WTC11 (cell line): ENCODE measurements around the gene LRP3. TPM values are rescaled to one million over a fixed set of nuclear protein-coding genes. Genes with fewer than 3 reads are reported as not detected.

Source experiments
- ATAC-seq: fragments of 200-7000 bp; cut with Tn5 transposase; 2 replicates; pipeline ENCODE4 v1.10.0; 2021; ENCODE audit warnings: mild to moderate bottlenecking, moderate library complexity
- CTCF ChIA-PET: fragments of 300-600 bp; sonication (Branson Sonifier 250); formaldehyde crosslinking; loops from one replicate; lab custom pipeline; 2021; ENCODE audit warnings: antibody characterized with exemption; lab: Charles Lee
- POLR2A ChIA-PET: fragments of 350-600 bp; sonication (Branson Sonifier 250); formaldehyde crosslinking; loops from one replicate; lab custom pipeline; 2021; ENCODE audit warnings: antibody characterized with exemption; lab: Charles Lee
- DNase-seq: peaks from one replicate; pipeline ENCODE4 v3.0.0; 2021; ENCODE audit warnings: low spot score
- H3K27ac Mint-ChIP-seq: 2 replicates; pipeline ENCODE4 v1.8.0; 2021; ENCODE audit warnings: mixed read lengths
- H3K27me3 Mint-ChIP-seq: 2 replicates; pipeline ENCODE4 v1.8.0; 2021; ENCODE audit warnings: low read depth, mild to moderate bottlenecking, moderate library complexity, mixed read lengths
- H3K36me3 Mint-ChIP-seq: 2 replicates; pipeline ENCODE4 v1.8.0; 2021; ENCODE audit warnings: mixed read lengths
- H3K4me1 Mint-ChIP-seq: 2 replicates; pipeline ENCODE4 v1.8.0; 2022; ENCODE audit warnings: mixed read lengths
- H3K4me3 Mint-ChIP-seq: 2 replicates; pipeline ENCODE4 v1.8.0; 2021; ENCODE audit warnings: mild to moderate bottlenecking, moderate library complexity, mixed read lengths
- H3K9me3 Mint-ChIP-seq: 2 replicates; pipeline ENCODE4 v1.8.0; 2021; ENCODE audit warnings: mixed read lengths
- AR ChIP-seq: fragments of 250-450 bp; sonication (Bioruptor Pico); IDR thresholded peaks from 2 replicates; pipeline ENCODE4 v1.9.0; 2021; ENCODE audit warnings: mild to moderate bottlenecking
- E2F5 ChIP-seq: sonication (generic); formaldehyde crosslinking; IDR thresholded peaks from 2 replicates; pipeline ENCODE4 v1.8.1; 2022; ENCODE audit warnings: mild to moderate bottlenecking, moderate library complexity, missing genetic modification reagents
- EMX1 ChIP-seq: fragments of 250-450 bp; sonication (Bioruptor Pico); IDR thresholded peaks from 2 replicates; pipeline ENCODE4 v1.8.0; 2021; ENCODE audit warnings: mild to moderate bottlenecking
- HMGA2 ChIP-seq: fragments of 250-450 bp; sonication (Bioruptor Pico); IDR thresholded peaks from 2 replicates; pipeline ENCODE4 v1.4.0; 2021; ENCODE audit warnings: mild to moderate bottlenecking, moderate library complexity
- HMGXB4 ChIP-seq: sonication (generic); formaldehyde crosslinking; IDR thresholded peaks from 2 replicates; pipeline ENCODE4 v1.8.1; 2023; ENCODE audit warnings: mild to moderate bottlenecking, moderate library complexity, missing genetic modification reagents
- MAX ChIP-seq: sonication (generic); formaldehyde crosslinking; IDR thresholded peaks from 2 replicates; pipeline ENCODE4 v1.8.0; 2022; ENCODE audit warnings: mild to moderate bottlenecking, missing genetic modification reagents
- NFATC4 ChIP-seq: fragments of 250-450 bp; sonication (Bioruptor Pico); IDR thresholded peaks from 2 replicates; pipeline ENCODE4 v1.9.0; 2021; ENCODE audit warnings: mild to moderate bottlenecking
- OVOL2 ChIP-seq: fragments of 250-450 bp; sonication (Bioruptor Pico); IDR thresholded peaks from 2 replicates; pipeline ENCODE4 v1.9.0; 2021; ENCODE audit warnings: mild to moderate bottlenecking, borderline replicate concordance
- RELA ChIP-seq: sonication (generic); formaldehyde crosslinking; IDR thresholded peaks from 2 replicates; pipeline ENCODE4 v1.8.1; 2022; ENCODE audit warnings: missing genetic modification reagents, mild to moderate bottlenecking, borderline replicate concordance
- ZBTB21 ChIP-seq: sonication (generic); formaldehyde crosslinking; IDR thresholded peaks from 2 replicates; pipeline ENCODE4 v1.8.1; 2023; ENCODE audit warnings: mild to moderate bottlenecking, missing genetic modification reagents, borderline replicate concordance
- ZMAT4 ChIP-seq: fragments of 250-450 bp; sonication (Bioruptor Pico); IDR thresholded peaks from 2 replicates; pipeline ENCODE4 v1.9.0; 2021; ENCODE audit warnings: mild to moderate bottlenecking
- ZNF232 ChIP-seq: sonication (generic); formaldehyde crosslinking; IDR thresholded peaks from 2 replicates; pipeline ENCODE4 v1.8.0; 2022; ENCODE audit warnings: mild to moderate bottlenecking, missing genetic modification reagents
- ZNF396 ChIP-seq: fragments of 250-450 bp; sonication (Bioruptor Pico); IDR thresholded peaks from 2 replicates; pipeline ENCODE4 v1.8.0; 2021; ENCODE audit warnings: mild to moderate bottlenecking, moderate library complexity, borderline replicate concordance
- total RNA-seq: library from RNA; stranded (reverse); gene quantifications from 3 replicates; pipeline ENCODE4 v1.2.3, GENCODE V29; 2021
- TF ChIP-seq, protein P1 (sequence below): sonication (generic); formaldehyde crosslinking; conservative IDR thresholded peaks from 2 replicates; pipeline ENCODE4 v1.8.1; 2023; ENCODE audit warnings: mild to moderate bottlenecking, low read depth, missing genetic modification reagents, moderate library complexity

The LRP3 gene
- total RNA-seq, 1 experiment from 2014 or later = 47.0 TPM

DNA sequence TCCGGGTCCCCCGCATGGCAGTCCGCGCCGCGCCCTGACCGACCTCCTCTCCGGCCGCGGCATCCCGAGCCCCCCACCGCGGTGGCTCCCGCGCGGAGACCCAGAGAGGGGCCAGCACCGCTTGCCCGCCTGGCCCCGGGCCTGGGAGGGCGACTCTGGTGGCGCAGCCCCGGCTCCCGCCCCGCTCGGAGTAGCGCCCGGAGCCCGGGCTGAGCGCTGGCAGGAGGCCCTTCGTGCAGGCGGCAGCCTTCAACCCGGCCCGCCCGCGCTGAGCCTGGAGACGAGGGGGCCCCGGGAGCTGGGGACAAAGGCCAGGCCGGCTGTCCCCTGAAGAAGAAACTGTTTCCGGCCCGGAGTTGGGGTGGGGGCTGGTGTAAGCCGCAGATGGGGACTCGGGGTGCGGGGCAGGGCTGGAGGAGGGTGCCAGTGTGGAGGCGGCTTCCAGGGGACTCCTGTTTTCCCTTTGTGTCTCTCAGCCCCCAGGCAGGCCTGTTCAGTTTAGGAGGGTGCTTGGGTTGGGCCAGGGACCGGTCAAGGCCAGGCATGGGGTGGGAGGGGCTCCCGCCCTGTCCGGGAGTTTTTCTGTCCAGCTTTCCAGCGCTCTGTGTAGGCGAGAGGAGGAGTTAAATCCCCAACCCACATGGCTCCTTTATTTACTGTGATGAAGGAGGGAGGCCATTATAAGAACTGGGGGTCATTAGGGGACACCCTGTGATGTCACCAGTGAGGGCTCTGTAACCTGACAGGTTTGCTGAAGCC is 935 bp downstream of the LRP3 start:
- H3K9me3 Mint-ChIP-seq = no peaks in the 10 kb centered on the region
- H3K4me3 Mint-ChIP-seq = peak overlapping the region; percentile 73
- H3K27ac Mint-ChIP-seq = no peak overlapping the region
- TF ChIP-seq HMGA2 (CRISPR knock-in tag) (0 out of 2 replicates have a peak, but pooled peaks have one; percentile 7), HMGXB4 (CRISPR knock-in tag) (peak; percentile 37; the same call in 1 of the 2 replicates), OVOL2 (CRISPR knock-in tag) (no peak)
- peaks cover 25% of the 10 kb centered on the region for H3K27me3 Mint-ChIP-seq
- peaks cover 5% of the 10 kb centered on the region; the same call in 1 of the 2 replicates for H3K36me3 Mint-ChIP-seq
- peak; percentile 39 for DNase-seq
- 0 out of 2 replicates have a peak, but pooled peaks cover 3% of the 10 kb centered on the region for H3K4me1 Mint-ChIP-seq
- peak; percentile 46 for ATAC-seq
- ChIA-PET CTCF (interaction anchor here (1.0 to 5.2 kb wide), 4 partner anchors 11 to 40 kb away, joined by 3 to 34 read pairs (median 3); no protein-coding TSS in a partner anchor), POLR2A (interaction anchor here (0.6 to 1.0 kb wide), 3 partner anchors 11 to 310 kb away, joined by 3 to 6 read pairs (median 3); no protein-coding TSS in a partner anchor)

GRCh38 chr19:33195645-33196347 is 1.7 kb downstream of the LRP3 start:
- Mint-ChIP-seq H3K4me3 (peak overlapping the region; percentile 73), H3K27ac (no peak overlapping the region), H3K9me3 (no peaks in the 10 kb centered on the region), H3K27me3 (peaks cover 25% of the 10 kb centered on the region), H3K4me1 (no peaks in the 10 kb centered on the region), H3K36me3 (peaks cover 5% of the 10 kb centered on the region; the same call in 1 of the 2 replicates)
- DNase-seq (no peak), ATAC-seq (no peak)
- ChIA-PET POLR2A (interaction anchor here (0.6 kb wide), 2 partner anchors 11 to 132 kb away, joined by 3 to 6 read pairs; no protein-coding TSS in a partner anchor), CTCF (interaction anchor here (1.0 to 5.2 kb wide), 4 partner anchors 11 to 39 kb away, joined by 3 to 34 read pairs (median 3); no protein-coding TSS in a partner anchor)
- TF ChIP-seq ZNF232 = no peak
- TF ChIP-seq MAX (CRISPR knock-in tag) = no peak
- no peak for TF ChIP-seq ZMAT4 (CRISPR knock-in tag)
- TF ChIP-seq EMX1 = no peak
- TF ChIP-seq HMGA2 (CRISPR knock-in tag) = no peak
- TF ChIP-seq, protein P1, sequence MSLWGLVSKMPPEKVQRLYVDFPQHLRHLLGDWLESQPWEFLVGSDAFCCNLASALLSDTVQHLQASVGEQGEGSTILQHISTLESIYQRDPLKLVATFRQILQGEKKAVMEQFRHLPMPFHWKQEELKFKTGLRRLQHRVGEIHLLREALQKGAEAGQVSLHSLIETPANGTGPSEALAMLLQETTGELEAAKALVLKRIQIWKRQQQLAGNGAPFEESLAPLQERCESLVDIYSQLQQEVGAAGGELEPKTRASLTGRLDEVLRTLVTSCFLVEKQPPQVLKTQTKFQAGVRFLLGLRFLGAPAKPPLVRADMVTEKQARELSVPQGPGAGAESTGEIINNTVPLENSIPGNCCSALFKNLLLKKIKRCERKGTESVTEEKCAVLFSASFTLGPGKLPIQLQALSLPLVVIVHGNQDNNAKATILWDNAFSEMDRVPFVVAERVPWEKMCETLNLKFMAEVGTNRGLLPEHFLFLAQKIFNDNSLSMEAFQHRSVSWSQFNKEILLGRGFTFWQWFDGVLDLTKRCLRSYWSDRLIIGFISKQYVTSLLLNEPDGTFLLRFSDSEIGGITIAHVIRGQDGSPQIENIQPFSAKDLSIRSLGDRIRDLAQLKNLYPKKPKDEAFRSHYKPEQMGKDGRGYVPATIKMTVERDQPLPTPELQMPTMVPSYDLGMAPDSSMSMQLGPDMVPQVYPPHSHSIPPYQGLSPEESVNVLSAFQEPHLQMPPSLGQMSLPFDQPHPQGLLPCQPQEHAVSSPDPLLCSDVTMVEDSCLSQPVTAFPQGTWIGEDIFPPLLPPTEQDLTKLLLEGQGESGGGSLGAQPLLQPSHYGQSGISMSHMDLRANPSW = no peak
- TF ChIP-seq NFATC4 (CRISPR knock-in tag) = no peak

DNA sequence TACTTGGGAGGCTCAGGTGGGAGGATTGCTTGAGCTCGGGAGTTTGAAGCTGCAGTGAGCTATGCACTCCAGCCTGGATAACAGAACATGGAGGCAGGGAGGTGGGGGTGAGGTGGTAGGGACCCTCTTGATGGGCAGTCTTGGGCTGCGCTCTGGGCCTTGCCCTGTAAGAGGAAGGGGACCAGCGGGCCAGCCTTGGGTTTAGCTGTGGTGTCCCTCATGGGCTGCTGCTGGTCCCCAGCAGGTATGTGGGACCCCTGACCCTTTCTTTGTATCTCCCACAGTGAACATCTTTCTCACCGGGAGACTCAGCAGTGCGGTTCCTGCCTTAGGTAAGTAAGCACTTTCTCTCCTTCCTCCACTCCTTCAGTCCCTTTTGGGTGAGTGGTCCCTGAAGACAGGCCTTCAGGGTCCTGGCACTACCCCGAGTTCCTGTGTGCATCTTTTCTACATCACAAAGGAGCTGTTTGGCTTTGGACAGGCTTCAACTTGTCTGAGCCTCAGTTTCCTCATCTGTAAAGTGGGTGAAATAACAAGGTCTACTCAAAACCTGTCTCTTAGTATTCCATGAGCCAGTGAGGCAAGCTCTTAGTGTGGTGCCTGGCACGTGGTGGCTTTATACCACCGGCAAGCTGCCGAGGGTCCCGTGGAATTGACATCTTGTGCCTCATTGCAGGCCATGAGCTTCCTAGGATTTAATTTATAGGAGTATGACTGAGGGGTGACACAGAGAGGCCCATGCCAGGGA is 2.5 kb downstream of the LRP3 start:
- no peak overlapping the region for H3K27ac Mint-ChIP-seq
- POLR2A ChIA-PET = no interaction called here
- no peak for TF ChIP-seq ZNF396 (CRISPR knock-in tag)
- TF ChIP-seq E2F5 (CRISPR knock-in tag) = no peak
- no peak for TF ChIP-seq AR (CRISPR knock-in tag)
- no peak for TF ChIP-seq RELA (CRISPR knock-in tag)
- TF ChIP-seq ZBTB21 = no peak

More for the DNA sequence above, 2.5 kb downstream of the LRP3 start:
- no peaks in the 10 kb centered on the region for H3K9me3 Mint-ChIP-seq
- H3K27me3 Mint-ChIP-seq = peaks cover 21% of the 10 kb centered on the region
- no peak for DNase-seq
- peaks cover 5% of the 10 kb centered on the region; the same call in 1 of the 2 replicates for H3K36me3 Mint-ChIP-seq
- ATAC-seq = no peak
- no peaks in the 10 kb centered on the region for H3K4me1 Mint-ChIP-seq
- CTCF ChIA-PET = interaction anchor here (1.3 to 5.2 kb wide), 2 partner anchors 12 to 39 kb away, joined by 3 to 34 read pairs; no protein-coding TSS in a partner anchor
- no peak overlapping the region for H3K4me3 Mint-ChIP-seq
